Colonic mucosa (tissue), 4 donors: ENCODE results near the gene AP1S1. TPM values are rescaled to one million over a fixed set of nuclear protein-coding genes. Genes with fewer than 3 reads are reported as not detected.
A peak's percentile ranks its signal among the peaks of the same experiment; 100 is the strongest.

Experiments
- DNase-seq: peaks from one replicate; pipeline ENCODE4 v3.0.0-alpha.2; 2020
- H3K27ac ChIP-seq: fragments of 200-600 bp; one replicate; pipeline ENCODE4 v1.8.0; 2021
- H3K27me3 ChIP-seq: fragments of 200-600 bp; one replicate; pipeline ENCODE4 v1.8.0; 2021
- H3K36me3 ChIP-seq: fragments of 200-600 bp; one replicate; pipeline ENCODE4 v1.8.0; 2021
- H3K4me1 ChIP-seq: fragments of 200-600 bp; one replicate; pipeline ENCODE4 v1.8.0; 2021; ENCODE audit warnings: mild to moderate bottlenecking
- H3K4me3 ChIP-seq: fragments of 200-600 bp; one replicate; pipeline ENCODE4 v1.8.0; 2021
- H3K9ac ChIP-seq, 2 donors: one replicate each; pipeline ENCODE4 v1.7.0; 2013; ENCODE audit warnings: control low read depth in 2 of 2, low read depth in 2 of 2, low read length in 2 of 2
- H3K9me3 ChIP-seq: fragments of 200-600 bp; one replicate; pipeline ENCODE4 v1.8.0; 2021
- intact Hi-C: fragments of 100-400 bp; cut with DNase I; formaldehyde crosslinking; loops from one replicate; pipeline ENCODE4 v1.14.1; 2022
- total RNA-seq, 2 donors: library from RNA; stranded (reverse); fragmentation: NEBNext Ultra II Directional in 1 of 2; extraction: Animal tissue kit (Norgen Biotek cat#: 25700) in 1 of 2; gene quantifications; one replicate each; pipeline ENCODE4 v1.2.1, GENCODE V29; 2021
- TF ChIP-seq, protein P1 (sequence below): fragments of 200-600 bp; IDR thresholded peaks from one replicate; pipeline ENCODE4 v1.8.0; 2022; ENCODE audit warnings: antibody characterized with exemption, mild to moderate bottlenecking
- donor health status: healthy.
- donor health status: DM: no; HTN: no; CAD: no.
- donor health status: DM: no; HTN: no; CAD: no.

AP1S1 gene
- total RNA-seq, 2 donors from 2014 or later, result 111 to 127 TPM

DNA sequence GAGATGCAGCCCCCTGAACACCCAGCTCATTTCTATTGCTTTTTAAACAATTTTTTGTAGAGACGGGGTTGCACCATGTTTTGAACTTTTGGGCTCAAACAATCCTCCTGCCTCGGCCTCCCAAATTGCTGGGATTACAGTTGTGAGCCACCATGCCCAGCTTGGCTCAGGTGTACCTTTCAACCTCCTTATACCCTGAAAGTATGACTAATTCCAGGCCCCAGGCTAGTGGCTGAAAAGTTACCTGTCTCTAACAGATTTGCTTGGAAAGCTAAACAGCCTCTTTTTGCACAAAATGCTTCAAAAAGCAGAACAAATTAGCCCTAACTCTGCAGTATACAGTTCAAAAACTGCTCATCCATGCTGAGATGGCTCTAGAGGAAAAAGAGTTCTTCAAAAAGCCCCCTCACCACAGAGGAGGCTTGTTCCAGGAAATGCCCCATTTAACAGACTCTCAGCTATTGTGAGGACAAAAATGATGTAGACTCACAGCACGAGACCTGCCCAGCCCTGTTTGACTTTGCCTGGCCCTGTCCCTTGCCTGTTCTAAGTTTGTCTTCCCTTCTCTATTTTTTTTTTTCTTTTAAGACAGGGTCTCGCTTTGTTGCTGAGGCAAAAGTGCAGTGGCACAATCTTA, 13.4 kb upstream of the AP1S1 start:
- Histone ChIP-seq H3K27me3 (no peaks in the 10 kb centered on the region), H3K4me1 (peaks cover 9% of the 10 kb centered on the region), H3K4me3 (no peak overlapping the region), H3K36me3 (no peaks in the 10 kb centered on the region), H3K27ac (no peak overlapping the region), H3K9me3 (no peaks in the 10 kb centered on the region), H3K9ac (no peak overlapping the region)
- intact Hi-C loops, result no loop called here
- TF ChIP-seq, protein P1, sequence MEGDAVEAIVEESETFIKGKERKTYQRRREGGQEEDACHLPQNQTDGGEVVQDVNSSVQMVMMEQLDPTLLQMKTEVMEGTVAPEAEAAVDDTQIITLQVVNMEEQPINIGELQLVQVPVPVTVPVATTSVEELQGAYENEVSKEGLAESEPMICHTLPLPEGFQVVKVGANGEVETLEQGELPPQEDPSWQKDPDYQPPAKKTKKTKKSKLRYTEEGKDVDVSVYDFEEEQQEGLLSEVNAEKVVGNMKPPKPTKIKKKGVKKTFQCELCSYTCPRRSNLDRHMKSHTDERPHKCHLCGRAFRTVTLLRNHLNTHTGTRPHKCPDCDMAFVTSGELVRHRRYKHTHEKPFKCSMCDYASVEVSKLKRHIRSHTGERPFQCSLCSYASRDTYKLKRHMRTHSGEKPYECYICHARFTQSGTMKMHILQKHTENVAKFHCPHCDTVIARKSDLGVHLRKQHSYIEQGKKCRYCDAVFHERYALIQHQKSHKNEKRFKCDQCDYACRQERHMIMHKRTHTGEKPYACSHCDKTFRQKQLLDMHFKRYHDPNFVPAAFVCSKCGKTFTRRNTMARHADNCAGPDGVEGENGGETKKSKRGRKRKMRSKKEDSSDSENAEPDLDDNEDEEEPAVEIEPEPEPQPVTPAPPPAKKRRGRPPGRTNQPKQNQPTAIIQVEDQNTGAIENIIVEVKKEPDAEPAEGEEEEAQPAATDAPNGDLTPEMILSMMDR, result no peak
- no peak for DNase-seq

DNA sequence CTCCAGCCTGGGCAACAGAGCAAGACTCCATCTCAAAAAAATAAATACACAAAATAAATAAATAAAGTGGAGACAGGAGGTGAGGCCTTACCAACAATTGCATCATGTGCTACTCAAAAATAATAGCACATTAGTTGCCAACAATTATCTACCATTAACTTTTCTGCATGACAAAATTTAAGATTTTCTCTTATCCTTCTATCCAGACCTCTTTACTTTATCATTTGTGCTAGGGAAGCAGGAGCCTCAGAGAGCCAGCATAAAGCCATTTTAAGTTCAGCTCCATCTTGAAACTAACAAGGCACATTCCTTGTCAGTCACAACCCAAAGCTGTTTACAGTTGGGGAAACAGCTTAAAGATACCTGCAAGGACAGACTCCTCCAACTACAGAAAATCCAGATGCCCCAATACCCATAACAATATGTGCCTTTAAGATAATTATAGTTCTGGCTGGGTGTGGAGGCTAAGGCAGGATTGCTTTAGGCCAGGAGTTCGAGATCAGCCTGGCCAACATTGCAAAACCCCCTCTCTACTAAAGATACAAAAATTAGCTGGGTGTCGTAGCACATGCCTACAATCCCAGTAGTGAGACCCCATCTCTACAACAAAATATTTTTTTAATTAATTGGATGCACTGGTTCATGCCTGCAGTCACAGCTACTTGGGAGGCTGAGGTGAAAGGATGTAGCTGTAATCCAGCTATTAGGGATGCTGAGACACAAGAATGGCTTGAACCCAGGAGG, 2.2 kb upstream of the AP1S1 start:
- TF ChIP-seq, protein P1, result no peak
- no peaks in the 10 kb centered on the region for H3K4me1 ChIP-seq
- H3K9me3 ChIP-seq, result no peaks in the 10 kb centered on the region
- no peaks in the 10 kb centered on the region for H3K27me3 ChIP-seq
- DNase-seq, result no peak
- intact Hi-C loops, result no loop called here
- no peak overlapping the region for H3K4me3 ChIP-seq
- no peaks in the 10 kb centered on the region for H3K36me3 ChIP-seq
- no peak overlapping the region for H3K9ac ChIP-seq
- H3K27ac ChIP-seq, result no peak overlapping the region

DNA sequence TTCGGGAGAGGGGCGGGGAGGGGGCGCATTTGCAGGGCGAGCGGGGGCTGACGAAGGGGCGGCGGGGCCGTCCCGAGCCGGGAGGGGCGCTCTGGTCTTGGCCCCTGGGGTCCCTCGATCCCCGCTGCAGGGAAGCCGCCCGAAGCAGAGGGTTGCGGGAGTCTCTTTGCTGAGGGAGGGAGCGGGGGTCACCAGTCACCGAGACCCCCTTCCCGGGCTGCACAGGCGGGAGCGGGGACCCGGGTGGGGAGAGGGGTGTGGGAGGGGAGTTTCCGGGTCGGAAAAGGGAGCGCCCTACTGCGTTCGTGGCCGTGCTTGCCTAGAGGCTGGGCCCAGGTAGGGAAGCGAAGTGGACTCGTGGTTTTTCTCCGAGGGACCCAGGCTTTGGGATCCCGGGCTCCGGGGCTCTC, 422 bp downstream of the AP1S1 start:
- H3K27me3 ChIP-seq, result no peaks in the 10 kb centered on the region
- peak overlapping the region; percentile 95 for H3K4me3 ChIP-seq
- TF ChIP-seq, protein P1, result no peak
- no peaks in the 10 kb centered on the region for H3K9me3 ChIP-seq
- peak overlapping the region; percentile 73 to 76 for H3K9ac ChIP-seq
- intact Hi-C loops, result no loop called here
- DNase-seq, result peak; percentile 42
- peak overlapping the region; percentile 57 for H3K27ac ChIP-seq
- H3K4me1 ChIP-seq, result no peaks in the 10 kb centered on the region
- H3K36me3 ChIP-seq, result peaks cover 7% of the 10 kb centered on the region

DNA sequence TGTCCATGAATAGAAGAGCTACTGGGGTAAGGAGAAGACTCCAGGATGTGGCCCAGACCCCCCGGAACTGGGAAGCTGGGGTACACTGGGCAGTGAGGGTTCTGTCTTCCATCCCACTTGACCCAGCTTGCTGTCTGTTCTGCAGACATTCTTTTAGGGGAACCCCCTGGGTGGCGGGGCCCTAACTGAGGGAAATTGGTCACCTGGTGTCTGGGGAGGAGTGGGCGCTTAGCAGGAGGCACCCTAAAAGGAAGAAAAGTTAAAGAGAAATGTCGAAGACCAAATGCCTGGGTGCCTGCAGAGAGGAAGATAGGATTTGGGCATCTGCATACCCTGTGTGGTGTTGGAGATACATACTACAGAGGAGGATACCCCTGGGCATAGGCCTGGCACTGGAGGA, 1.0 kb downstream of the AP1S1 start:
- no peaks in the 10 kb centered on the region for H3K9me3 ChIP-seq
- H3K9ac ChIP-seq, result peak overlapping the region; percentile 73 to 76
- intact Hi-C loops, result no loop called here
- no peaks in the 10 kb centered on the region for H3K4me1 ChIP-seq
- peak overlapping the region; percentile 95 for H3K4me3 ChIP-seq
- H3K27me3 ChIP-seq, result no peaks in the 10 kb centered on the region
- DNase-seq, result no peak
- TF ChIP-seq, protein P1, result no peak
- H3K27ac ChIP-seq, result no peak overlapping the region
- H3K36me3 ChIP-seq, result peaks cover 7% of the 10 kb centered on the region

- TF ChIP-seq, protein P1, result no peak
- Histone ChIP-seq H3K36me3 (peaks cover 7% of the 10 kb centered on the region), H3K4me1 (no peaks in the 10 kb centered on the region), H3K27me3 (no peaks in the 10 kb centered on the region), H3K9ac (no peak overlapping the region), H3K27ac (no peak overlapping the region), H3K4me3 (no peak overlapping the region), H3K9me3 (no peaks in the 10 kb centered on the region)
- DNase-seq, result no peak
- intact Hi-C loops, result no loop called here
Observed at GRCh38 chr7:101156277-101156676, 2.0 kb downstream of the AP1S1 start.
